Activated T-cell treated with anti-CD3 and anti-CD28 coated beads for 4 hours (primary cell): ENCODE data around the gene FAN1.

Experiments
- DNase-seq: peaks from one replicate; pipeline ENCODE4 v3.0.0-alpha.2; 2020

The FAN1 gene

DNA sequence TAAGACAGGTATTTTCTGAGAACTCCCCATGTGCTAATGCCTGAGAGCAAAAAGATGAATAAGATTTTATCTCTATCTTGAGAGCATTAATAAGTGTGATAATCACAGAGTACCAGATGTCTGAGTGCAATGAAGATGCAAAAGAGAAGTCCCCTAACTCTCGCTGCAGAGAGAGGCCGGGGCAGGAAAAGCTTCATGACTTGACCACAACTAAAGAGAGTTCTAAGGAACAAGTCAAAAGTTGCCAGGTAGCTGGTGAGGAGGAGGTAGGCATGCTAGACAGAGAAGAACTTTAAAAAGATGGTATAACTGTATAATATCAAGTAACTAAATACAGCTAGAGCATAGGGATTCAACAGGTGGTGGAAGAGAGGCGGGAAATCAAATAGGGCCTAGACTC is 58.9 kb downstream of the FAN1 start:
- no peak for DNase-seq

GRCh38 chr15:30963681-30964080 is 60.0 kb downstream of the FAN1 start:
- no peak for DNase-seq

DNA sequence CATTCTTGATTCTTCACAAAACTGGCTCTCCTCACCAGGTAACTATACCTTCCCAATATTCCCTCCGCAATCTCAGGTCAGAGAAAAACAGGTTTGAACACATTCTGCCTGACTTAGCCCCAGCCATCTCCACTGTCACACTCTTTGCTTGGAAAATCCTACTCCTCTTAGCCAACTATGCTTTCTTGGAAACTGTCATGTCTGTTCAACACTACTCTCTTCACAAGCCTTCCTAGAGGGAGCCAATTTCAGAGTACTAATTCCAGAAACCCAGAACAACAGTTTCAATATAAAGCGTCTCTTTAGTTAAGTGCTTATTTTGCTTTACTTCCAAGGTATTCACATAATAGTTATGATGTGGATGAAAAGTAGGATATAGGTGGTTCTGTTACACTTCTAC is 66.0 kb downstream of the FAN1 start:
- DNase-seq, result no peak

- DNase-seq, result no peak
Observed at GRCh38 chr15:30973379-30973778, 69.7 kb downstream of the FAN1 start.

- DNase-seq, result no peak
Observed at GRCh38 chr15:30974112-30974511, 70.4 kb downstream of the FAN1 start.

DNA sequence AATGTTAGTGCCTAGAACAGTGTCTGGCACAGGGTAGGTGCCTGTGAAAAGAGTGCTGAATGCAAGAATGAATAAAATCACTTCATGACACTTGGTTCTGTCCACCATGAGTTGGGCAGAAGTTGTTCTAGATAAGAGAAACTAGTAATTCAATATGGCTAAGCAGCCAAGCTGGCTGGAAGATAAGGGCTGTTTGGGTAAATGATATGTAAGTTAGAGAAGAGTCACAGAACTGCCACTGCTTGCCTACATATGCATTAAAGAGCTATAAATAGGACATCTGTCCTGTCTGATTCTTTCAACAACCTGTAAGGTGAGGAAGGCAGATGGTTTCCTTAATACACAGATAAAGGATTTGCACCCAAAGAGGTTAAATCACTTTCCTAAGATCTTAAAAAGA is 74.6 kb downstream of the FAN1 start:
- no peak for DNase-seq

DNA sequence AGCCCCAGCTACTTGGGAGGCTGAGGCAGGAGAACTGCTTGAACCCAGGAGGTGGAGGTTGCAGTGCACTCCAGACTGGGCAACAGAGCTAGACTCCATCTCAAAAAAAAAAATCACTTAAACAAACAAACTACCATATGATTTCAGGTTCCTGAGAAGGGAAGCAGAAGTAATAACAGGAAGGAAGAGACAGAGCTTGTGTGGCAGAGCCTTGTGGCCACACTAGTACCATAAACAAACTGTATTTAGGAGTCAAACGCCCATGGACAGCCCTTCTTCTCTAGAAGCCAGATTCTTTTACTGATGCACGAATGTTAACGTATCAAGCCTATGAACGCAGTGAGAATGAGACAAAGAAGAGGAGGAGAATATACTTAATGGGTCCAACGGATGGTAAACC is 75.7 kb downstream of the FAN1 start:
- DNase-seq, result no peak

DNA sequence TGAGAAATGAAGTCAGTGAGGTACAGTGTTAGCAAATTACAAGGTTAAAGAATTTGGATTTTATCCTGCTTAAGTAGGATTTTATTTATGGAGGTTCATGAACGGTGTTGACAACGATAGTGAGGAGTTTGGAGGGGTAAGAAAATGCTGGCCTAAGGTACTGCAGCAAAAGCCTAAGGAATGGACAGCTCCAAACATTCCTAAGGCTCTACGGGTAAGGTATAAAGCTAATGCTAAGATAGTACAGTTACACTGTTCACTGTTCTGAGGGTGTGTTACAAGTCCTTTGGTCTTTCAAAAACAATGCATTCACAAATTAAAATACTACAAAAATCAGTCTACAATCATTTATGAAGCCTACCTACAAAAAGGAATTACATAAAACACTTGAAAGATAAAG is 80.4 kb downstream of the FAN1 start:
- DNase-seq, result no peak

GRCh38 chr15:30984542-30984941 is 80.8 kb downstream of the FAN1 start:
- DNase-seq, result no peak

GRCh38 chr15:30985081-30985531 is 81.4 kb downstream of the FAN1 start:
- DNase-seq, result no peak

- DNase-seq, result no peak
Observed at GRCh38 chr15:30990036-30990435, 86.3 kb downstream of the FAN1 start.

DNA sequence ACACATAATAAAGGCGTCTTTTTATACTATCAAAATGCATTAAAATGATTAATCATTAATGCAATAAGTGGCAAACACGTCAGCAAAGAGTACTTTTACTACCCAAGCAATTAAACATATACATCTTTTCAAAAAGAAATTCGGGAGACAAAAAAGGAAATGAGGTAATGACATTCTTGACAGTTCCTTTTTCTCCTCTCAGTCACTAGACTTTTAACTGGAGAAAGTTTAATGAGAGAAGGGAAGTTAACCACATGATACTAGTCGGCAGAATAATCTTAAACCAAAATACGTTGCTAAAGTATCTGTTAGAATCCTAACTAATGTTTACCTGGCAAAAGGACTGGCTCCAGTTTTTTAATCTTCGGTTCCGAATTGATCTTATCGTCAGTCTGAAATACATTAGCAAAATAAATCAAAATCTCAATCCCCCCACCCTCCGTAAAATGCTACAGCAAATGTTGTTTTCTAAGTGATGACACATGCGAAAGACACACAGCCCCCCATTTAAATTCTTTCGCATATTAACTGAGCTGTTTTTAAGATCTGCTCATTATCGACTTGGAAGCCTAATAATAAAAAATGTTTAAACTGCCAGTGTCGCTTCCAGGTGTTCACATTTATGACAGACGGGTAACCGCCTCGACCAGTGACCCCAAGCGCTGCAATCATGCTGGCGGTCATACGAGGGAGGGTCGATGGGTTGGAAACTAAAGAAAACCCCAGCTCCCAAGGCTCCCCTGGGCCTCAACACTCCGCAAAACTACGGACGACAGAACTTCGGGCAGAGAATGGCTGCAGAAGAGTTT is 86.9 kb downstream of the FAN1 start:
- DNase-seq, result peak; percentile 7

- DNase-seq, result peak; percentile 53
Observed at GRCh38 chr15:30991255-30992235, 87.8 kb downstream of the FAN1 start, which contains the start of gene MTMR10. Gene MTMR10 (minus strand): TSS chr15:30991628. CDS start chr15:30991506, 122 bp downstream.

GRCh38 chr15:30992249-30992864 is 88.6 kb downstream of the FAN1 start:
- DNase-seq, result no peak
